Immature natural killer cell (primary cell): ENCODE measurements around the gene KRT2. TPM values are rescaled to one million over a fixed set of nuclear protein-coding genes. Genes with fewer than 3 reads are reported as not detected.

Experiments
- DNase-seq, 3 donors: peaks; one replicate each; pipeline ENCODE4 v3.0.0; 2022; ENCODE audit warnings: mixed read lengths in 1 of 3
- H3K27ac Mint-ChIP-seq, 6 donors: one replicate each; pipeline ENCODE4 v1.8.0; 2020; ENCODE audit warnings: mixed read lengths in 6 of 6, mild to moderate bottlenecking in 5 of 6, inconsistent platforms in 4 of 6, moderate library complexity in 3 of 6
- H3K27me3 Mint-ChIP-seq, 3 donors: one replicate each; pipeline ENCODE4 v1.8.0; 2020 to 2021; ENCODE audit warnings: low read depth in 3 of 3, mild to moderate bottlenecking in 3 of 3, mixed read lengths in 3 of 3, moderate library complexity in 3 of 3, inconsistent platforms in 1 of 3
- H3K36me3 Mint-ChIP-seq, 3 donors: one replicate each; pipeline ENCODE4 v1.8.0; 2020; ENCODE audit warnings: mixed read lengths in 3 of 3, inconsistent platforms in 2 of 3, mild to moderate bottlenecking in 2 of 3
- H3K4me1 Mint-ChIP-seq, 2 donors: one replicate each; pipeline ENCODE4 v1.8.0; 2020; ENCODE audit warnings: inconsistent platforms in 2 of 2, mild to moderate bottlenecking in 2 of 2, mixed read lengths in 2 of 2, moderate library complexity in 1 of 2
- H3K4me3 Mint-ChIP-seq, 5 donors: one replicate each; pipeline ENCODE4 v1.8.0; 2020; ENCODE audit warnings: mild to moderate bottlenecking in 5 of 5, mixed read lengths in 5 of 5, inconsistent platforms in 3 of 5, moderate library complexity in 3 of 5
- H3K9me3 Mint-ChIP-seq, 6 donors: one replicate each; pipeline ENCODE4 v1.8.0; 2020; ENCODE audit warnings: mild to moderate bottlenecking in 6 of 6, mixed read lengths in 6 of 6, inconsistent platforms in 4 of 6, moderate library complexity in 3 of 6
- polyA plus RNA-seq, 3 donors: library from polyadenylated mRNA; unstranded; fragments of 300-500 nt; fragmentation: Illumina TruSeq; gene quantifications; one replicate each; pipeline ENCODE4 v1.2.3, GENCODE V29; 2021

KRT2 gene
- polyA plus RNA-seq, 3 donors from 2014 or later = 0.51 to 1.3 (median 0.61) TPM

- no peaks in the 10 kb centered on the region for H3K36me3 Mint-ChIP-seq
- no peaks in the 10 kb centered on the region for H3K27me3 Mint-ChIP-seq
- peaks cover 69 to 88% of the 10 kb centered on the region in 2 donors for H3K4me1 Mint-ChIP-seq
- DNase-seq = no peak
- peak overlapping the region; percentile 82 to 87 (median 83) for H3K4me3 Mint-ChIP-seq
- H3K27ac Mint-ChIP-seq = peak overlapping the region; percentile 79 to 96 (median 92)
- no peaks in the 10 kb centered on the region for H3K9me3 Mint-ChIP-seq
These were observed 22.0 kb downstream of the KRT2 start for GRCh38 chr12:52630008-52630500.

- H3K9me3 Mint-ChIP-seq = no peaks in the 10 kb centered on the region
- H3K27ac Mint-ChIP-seq = peak overlapping the region; percentile 76 to 96 (median 92)
- peak overlapping the region; percentile 82 to 87 (median 83) for H3K4me3 Mint-ChIP-seq
- H3K4me1 Mint-ChIP-seq = peaks cover 68 to 88% of the 10 kb centered on the region in 2 donors
- DNase-seq = no peak
- no peaks in the 10 kb centered on the region for H3K27me3 Mint-ChIP-seq
- no peaks in the 10 kb centered on the region for H3K36me3 Mint-ChIP-seq
These were observed 22.6 kb downstream of the KRT2 start for GRCh38 chr12:52629281-52630007.

GRCh38 chr12:52628841-52629240 is 23.2 kb downstream of the KRT2 start:
- Mint-ChIP-seq H3K4me1 (peaks cover 62 to 82% of the 10 kb centered on the region in 2 donors), H3K9me3 (no peaks in the 10 kb centered on the region), H3K4me3 (peak overlapping the region; percentile 82 to 87 (median 83))

GRCh38 chr12:52628111-52628507 is 23.9 kb downstream of the KRT2 start:
- H3K27ac Mint-ChIP-seq = peak overlapping the region; percentile 7 to 91 (median 59)
- peaks cover 54 to 74% of the 10 kb centered on the region in 2 donors for H3K4me1 Mint-ChIP-seq

More at GRCh38 chr12:52628841-52629240, 23.2 kb downstream of the KRT2 start:
- no peak for DNase-seq
- Mint-ChIP-seq H3K36me3 (no peaks in the 10 kb centered on the region), H3K27me3 (no peaks in the 10 kb centered on the region), H3K27ac (peak overlapping the region; percentile 25 to 94 (median 86))

GRCh38 chr12:52627395-52628110 is 24.5 kb downstream of the KRT2 start:
- H3K4me1 Mint-ChIP-seq = peaks cover 56 to 74% of the 10 kb centered on the region in 2 donors
- H3K36me3 Mint-ChIP-seq = peaks cover 0 to 7% (median 4%) of the 10 kb centered on the region in 3 donors
- peaks cover 0 to 5% (median 0%) of the 10 kb centered on the region in 6 donors for H3K9me3 Mint-ChIP-seq
- H3K4me3 Mint-ChIP-seq = peak overlapping the region in 3 of 5 donors; percentile 7 to 73 (median 65)
- H3K27me3 Mint-ChIP-seq = no peaks in the 10 kb centered on the region
- peak overlapping the region in 5 of 6 donors; percentile 8 to 91 (median 48) for H3K27ac Mint-ChIP-seq
- no peak for DNase-seq

More at GRCh38 chr12:52628111-52628507, 23.9 kb downstream of the KRT2 start:
- peaks cover 0 to under 1% (median 0%) of the 10 kb centered on the region in 6 donors for H3K9me3 Mint-ChIP-seq
- no peak for DNase-seq
- H3K4me3 Mint-ChIP-seq = peak overlapping the region; percentile 13 to 82 (median 67)
- H3K36me3 Mint-ChIP-seq = peaks cover 0 to 2% (median 0%) of the 10 kb centered on the region in 3 donors
- H3K27me3 Mint-ChIP-seq = no peaks in the 10 kb centered on the region

- no peak for DNase-seq
- peaks cover 32 to 37% of the 10 kb centered on the region in 2 donors for H3K4me1 Mint-ChIP-seq
- H3K4me3 Mint-ChIP-seq = no peak overlapping the region
- H3K27me3 Mint-ChIP-seq = peaks cover 0 to 4% (median 0%) of the 10 kb centered on the region in 3 donors
- peaks cover 0 to 16% (median 9%) of the 10 kb centered on the region in 3 donors for H3K36me3 Mint-ChIP-seq
- H3K9me3 Mint-ChIP-seq = peaks cover 0 to 5% (median 0%) of the 10 kb centered on the region in 6 donors
- H3K27ac Mint-ChIP-seq = peak overlapping the region in 3 of 6 donors; percentile 16 to 52 (median 31)
These were observed 29.7 kb downstream of the KRT2 start for GRCh38 chr12:52622349-52622748.

- peaks cover 24 to 29% of the 10 kb centered on the region in 2 donors for H3K4me1 Mint-ChIP-seq
- peaks cover 0 to 16% (median 9%) of the 10 kb centered on the region in 3 donors for H3K36me3 Mint-ChIP-seq
- no peak for DNase-seq
- H3K9me3 Mint-ChIP-seq = peaks cover 0 to 5% (median 0%) of the 10 kb centered on the region in 6 donors
- H3K27me3 Mint-ChIP-seq = peaks cover 0 to 8% (median 0%) of the 10 kb centered on the region in 3 donors
- H3K27ac Mint-ChIP-seq = peak overlapping the region in 1 of 6 donors; percentile 82
- no peak overlapping the region for H3K4me3 Mint-ChIP-seq
These were observed 33.1 kb downstream of the KRT2 start for GRCh38 chr12:52618866-52619265.

GRCh38 chr12:52618216-52618615 is 33.8 kb downstream of the KRT2 start, which contains the start of gene KRT73:
Gene KRT73, minus strand, starts transcription at chr12:52618559. Its CDS starts 35 bp downstream, at chr12:52618524.
- Mint-ChIP-seq H3K27ac (peak within 1 kb of the TSS in 4 of 6 donors; percentile 20 to 82 (median 45)), H3K4me3 (no peak within 1 kb of the TSS), H3K27me3 (peaks cover 0 to 8% (median 0%) of the 10 kb centered on the region in 3 donors), H3K9me3 (peaks cover 0 to 5% (median 0%) of the 10 kb centered on the region in 6 donors), H3K4me1 (peaks cover 24 to 29% of the 10 kb centered on the region in 2 donors), H3K36me3 (peaks cover 0 to 15% (median 9%) of the 10 kb centered on the region in 3 donors)
- DNase-seq = no peak

- Mint-ChIP-seq H3K36me3 (peaks cover 0 to 9% (median 4%) of the 10 kb centered on the region in 3 donors), H3K4me3 (no peak overlapping the region), H3K27me3 (peaks cover 0 to 8% (median 0%) of the 10 kb centered on the region in 3 donors), H3K27ac (peak overlapping the region in 1 of 6 donors; percentile 24), H3K4me1 (peaks cover 23 to 25% of the 10 kb centered on the region in 2 donors), H3K9me3 (no peaks in the 10 kb centered on the region)
- no peak for DNase-seq
These were observed 34.6 kb downstream of the KRT2 start for GRCh38 chr12:52617403-52617785.

- Mint-ChIP-seq H3K27ac (peak overlapping the region in 4 of 6 donors; percentile 4 to 47 (median 28)), H3K27me3 (peaks cover 0 to 8% (median 0%) of the 10 kb centered on the region in 3 donors), H3K9me3 (no peaks in the 10 kb centered on the region), H3K4me3 (no peak overlapping the region), H3K4me1 (peaks cover 25 to 27% of the 10 kb centered on the region in 2 donors), H3K36me3 (peaks cover 0 to 9% (median 4%) of the 10 kb centered on the region in 3 donors)
- DNase-seq = no peak
These were observed 35.2 kb downstream of the KRT2 start for GRCh38 chr12:52616680-52617402.

- Mint-ChIP-seq H3K9me3 (no peaks in the 10 kb centered on the region), H3K27me3 (peaks cover 0 to 8% (median 0%) of the 10 kb centered on the region in 3 donors), H3K27ac (peak overlapping the region in 5 of 6 donors; percentile 4 to 71 (median 47)), H3K4me3 (no peak overlapping the region), H3K4me1 (peaks cover 23 to 32% of the 10 kb centered on the region in 2 donors), H3K36me3 (peaks cover 0 to 13% (median 4%) of the 10 kb centered on the region in 3 donors)
- DNase-seq = no peak
These were observed 36.1 kb downstream of the KRT2 start for GRCh38 chr12:52615912-52616311.

GRCh38 chr12:52615208-52615868 is 36.7 kb downstream of the KRT2 start:
- H3K4me1 Mint-ChIP-seq = peaks cover 24 to 32% of the 10 kb centered on the region in 2 donors

More at GRCh38 chr12:52615208-52615868, 36.7 kb downstream of the KRT2 start:
- DNase-seq = no peak
- Mint-ChIP-seq H3K9me3 (no peaks in the 10 kb centered on the region), H3K27ac (peak overlapping the region; percentile 4 to 59 (median 40)), H3K4me3 (no peak overlapping the region), H3K36me3 (peaks cover 0 to 9% (median 0%) of the 10 kb centered on the region in 3 donors), H3K27me3 (peaks cover 0 to 5% (median 0%) of the 10 kb centered on the region in 3 donors)
